HCT116 (cell line): ENCODE measurements around the gene GPR12. TPM values are rescaled to one million over a fixed set of nuclear protein-coding genes. Genes with fewer than 3 reads are reported as not detected.

Experiments
- ATAC-seq: fragments of 200-7000 bp; cut with Tn5 transposase; 2 replicates; pipeline ENCODE4 v1.9.1; 2020; ENCODE audit warnings: mild to moderate bottlenecking, moderate library complexity
- BruUV-seq: library from RNA; stranded (reverse); fragments of 400-500 nt; replicated peaks from 2 replicates; lab custom pipeline; 2021; lab: Mats Ljungman, UMichigan
- CTCF ChIA-PET: fragments of 300-600 bp; sonication (Branson Sonifier 250); formaldehyde crosslinking; loops from one replicate; lab custom pipeline; 2021; ENCODE audit warnings: antibody characterized with exemption; lab: Charles Lee
- POLR2A ChIA-PET: fragments of 300-600, 350-600 bp; sonication (Branson Sonifier 250); formaldehyde crosslinking; loops from one replicate; lab custom pipeline; 2021; ENCODE audit warnings: antibody characterized with exemption; lab: Charles Lee
- RAD21 ChIA-PET, 2 experiments: fragments of 300-600 bp; sonication (Branson Sonifier 250); formaldehyde crosslinking; loops; one replicate each; lab custom pipeline; 2023; ENCODE audit warnings: low total read pairs in 2 of 2; ENCODE audit not compliant: uncharacterized antibody in 2 of 2, unreplicated experiment in 2 of 2, low non-redundant PET in 1 of 2; lab: Charles Lee
- DNase-seq: peaks from one replicate; pipeline ENCODE4 v3.0.0-alpha.2; 2010; ENCODE audit warnings: low read depth, low spot score
- H2AFZ ChIP-seq: fragments of 200-600 bp; shearing (Covaris generic), sonication (generic); 2 replicates; pipeline ENCODE4 v1.6.1; 2017; ENCODE audit warnings: low read depth, mixed run types, mixed read lengths, antibody characterized with exemption, low read length; ENCODE audit not compliant: poor library complexity, severe bottlenecking
- H3K27ac ChIP-seq: 2 replicates; pipeline ENCODE4 v1.5.1; 2012; ENCODE audit warnings: low read depth, low read length
- H3K27me3 ChIP-seq: fragments of 200-600 bp; sonication (generic); 2 replicates; pipeline ENCODE4 v1.6.1; 2016; ENCODE audit warnings: mixed run types, low read length, mixed read lengths; ENCODE audit not compliant: insufficient read depth
- H3K36me3 ChIP-seq, 2 experiments: fragments of 200-500 bp in 1 of 2; fragments of 200-600 bp in 1 of 2; sonication (Bioruptor generic) in 1 of 2; sonication (generic) in 1 of 2; 2 replicates each; pipeline versions ENCODE4 v1.5.1 to v1.6.1; 2014 to 2016; ENCODE audit warnings: low read length in 2 of 2, inconsistent platforms in 1 of 2, mixed read lengths in 1 of 2, mixed run types in 1 of 2; ENCODE audit not compliant: insufficient read depth in 2 of 2, control insufficient read depth in 1 of 2
- H3K4me1 ChIP-seq, 2 experiments: fragments of 200-600 bp in 1 of 2; sonication (generic) in 1 of 2; 2 replicates each; pipeline versions ENCODE4 v1.5.1 to v1.6.1; 2012 to 2017; ENCODE audit warnings: low read length in 2 of 2, inconsistent platforms in 1 of 2, mild to moderate bottlenecking in 1 of 2, mixed read lengths in 1 of 2, mixed run types in 1 of 2, moderate library complexity in 1 of 2; ENCODE audit not compliant: insufficient read depth in 2 of 2, control insufficient read depth in 1 of 2
- H3K4me2 ChIP-seq: fragments of 200-600 bp; sonication (generic); 2 replicates; pipeline ENCODE4 v1.6.1; 2017; ENCODE audit warnings: mixed run types, low read length, mixed read lengths
- H3K4me3 ChIP-seq, 2 experiments: fragments of 200-600 bp in 1 of 2; sonication (generic) in 1 of 2; replicated peaks in 1 of 2; 2 replicates each; pipeline ENCODE4 v1.5.1; 2011 to 2016; ENCODE audit warnings: low read length in 2 of 2, control low read depth in 1 of 2, low read depth in 1 of 2, mild to moderate bottlenecking in 1 of 2, mixed read lengths in 1 of 2, mixed run types in 1 of 2
- H3K79me2 ChIP-seq: fragments of 200-600 bp; sonication (generic); 2 replicates; pipeline ENCODE4 v1.6.1; 2017; ENCODE audit warnings: mild to moderate bottlenecking, mixed run types, low read length, moderate library complexity, mixed read lengths; ENCODE audit not compliant: insufficient read depth
- H3K9ac ChIP-seq: fragments of 200-600 bp; sonication (generic); 2 replicates; pipeline ENCODE4 v1.6.1; 2016; ENCODE audit warnings: low read length, mixed read lengths
- H3K9me2 ChIP-seq: fragments of 200-600 bp; sonication (generic), shearing (Covaris generic); 2 replicates; pipeline ENCODE4 v1.6.1; 2017; ENCODE audit warnings: mixed run types, mild to moderate bottlenecking, moderate library complexity; ENCODE audit not compliant: insufficient read depth
- H3K9me3 ChIP-seq, 2 experiments: fragments of 200-500 bp in 1 of 2; fragments of 200-600 bp in 1 of 2; sonication (Bioruptor generic) in 1 of 2; sonication (generic) in 1 of 2; 2 replicates each; pipeline ENCODE4 v1.6.1; 2014 to 2017; ENCODE audit warnings: low read length in 2 of 2, mixed read lengths in 2 of 2, inconsistent platforms in 1 of 2, low read depth in 1 of 2, mild to moderate bottlenecking in 1 of 2, mixed run types in 1 of 2, moderate library complexity in 1 of 2; ENCODE audit not compliant: control insufficient read depth in 1 of 2, insufficient read depth in 1 of 2
- H4K20me1 ChIP-seq: fragments of 200-600 bp; sonication (generic), shearing (Covaris generic); 2 replicates; pipeline ENCODE4 v1.6.1; 2017; ENCODE audit warnings: mixed run types, mild to moderate bottlenecking, moderate library complexity; ENCODE audit not compliant: insufficient read depth
- ATF3 ChIP-seq: IDR thresholded peaks from 2 replicates; pipeline ENCODE4 v1.6.1; 2012
- CEBPB ChIP-seq: IDR thresholded peaks from 2 replicates; pipeline ENCODE4 v1.6.1; 2012; ENCODE audit warnings: low read depth
- EGR1 ChIP-seq: IDR thresholded peaks from 2 replicates; pipeline ENCODE4 v1.6.1; 2012; ENCODE audit warnings: low read depth
- ELF1 ChIP-seq: IDR thresholded peaks from 2 replicates; pipeline ENCODE4 v1.6.1; 2012; ENCODE audit warnings: low read depth, borderline replicate concordance
- EZH2phosphoT487 ChIP-seq: fragments of 200-600 bp; IDR thresholded peaks from 2 replicates; pipeline ENCODE4 v1.6.1; 2018; ENCODE audit warnings: antibody characterized with exemption, borderline replicate concordance
- FOSL1 ChIP-seq: IDR thresholded peaks from 2 replicates; pipeline ENCODE4 v1.6.1; 2012; ENCODE audit warnings: low read depth
- RAD21 ChIP-seq: IDR thresholded peaks from 2 replicates; pipeline ENCODE4 v1.6.1; 2012; ENCODE audit warnings: low read depth, mild to moderate bottlenecking
- SIN3A ChIP-seq: IDR thresholded peaks from 2 replicates; pipeline ENCODE4 v1.6.1; 2012; ENCODE audit warnings: low read depth
- SP1 ChIP-seq: IDR thresholded peaks from 2 replicates; pipeline ENCODE4 v1.6.1; 2012; ENCODE audit warnings: low read depth
- SRF ChIP-seq: IDR thresholded peaks from 2 replicates; pipeline ENCODE4 v1.6.1; 2012; ENCODE audit warnings: low read depth
- TCF7L2 ChIP-seq: IDR thresholded peaks from 2 replicates; pipeline ENCODE4 v1.7.0; 2011; ENCODE audit warnings: borderline replicate concordance, inconsistent platforms; ENCODE audit not compliant: insufficient read depth, insufficient read length; ENCODE audit errors: extremely low read depth
- YY1 ChIP-seq: IDR thresholded peaks from 2 replicates; pipeline ENCODE4 v1.6.1; 2011; ENCODE audit warnings: low read length, low read depth, moderate library complexity, mild to moderate bottlenecking; ENCODE audit not compliant: insufficient replicate concordance; ENCODE audit errors: extremely low read depth
- ZBTB33 ChIP-seq: IDR thresholded peaks from 2 replicates; pipeline ENCODE4 v1.6.1; 2011; ENCODE audit warnings: mild to moderate bottlenecking, low read length, moderate library complexity; ENCODE audit not compliant: insufficient replicate concordance; ENCODE audit errors: extremely low read depth
- ZFX ChIP-seq: fragments of 450-650 bp; IDR thresholded peaks from 2 replicates; pipeline ENCODE4 v1.6.1; 2017
- ZNF274 ChIP-seq: fragments of 200-500 bp; sonication (Bioruptor generic); IDR thresholded peaks from 2 replicates; pipeline ENCODE4 v1.6.1; 2014; ENCODE audit warnings: mild to moderate bottlenecking, low read depth, low read length, inconsistent platforms
- intact Hi-C: fragments of 100-400 bp; cut with micrococcal nuclease; formaldehyde crosslinking; loops from 2 replicates; pipeline ENCODE4 v1.10.0; 2022
- total RNA-seq: library from RNA; stranded (reverse); gene quantifications from one replicate; pipeline ENCODE4 v1.2.1, GENCODE V29; 2021; ENCODE audit not compliant: unreplicated experiment
- TF ChIP-seq, protein P1 (sequence below), 3 experiments: fragments of 200-600 bp in 1 of 3; sonication (generic) in 1 of 3; IDR thresholded peaks in 2 of 3; conservative IDR thresholded peaks in 1 of 3; 2 replicates each; pipeline ENCODE4 v1.5.1; 2012 to 2017; ENCODE audit warnings: low read depth in 2 of 3, low read length in 2 of 3, antibody characterized with exemption in 1 of 3, borderline replicate concordance in 1 of 3, control low read depth in 1 of 3, mild to moderate bottlenecking in 1 of 3, mixed read lengths in 1 of 3, mixed run types in 1 of 3, moderate library complexity in 1 of 3; ENCODE audit not compliant: insufficient read depth in 1 of 3
- TF ChIP-seq, protein P2 (sequence below): IDR thresholded peaks from 2 replicates; pipeline ENCODE4 v1.6.1; 2012

Gene GPR12
- total RNA-seq, 1 experiment from 2014 or later, result not detected

GRCh38 chr13:26710166-26710565, 50.4 kb downstream of the GPR12 start:
- H2AFZ ChIP-seq, result no peak overlapping the region
- POLR2A ChIA-PET, result no interaction called here
- CTCF ChIA-PET, result interaction anchor here (1.5 kb wide), 1 partner anchor 10 kb away, joined by 3 read pairs; no protein-coding TSS in a partner anchor
- TF ChIP-seq ATF3 (no peak), SP1 (no peak), ZFX (no peak)
- H3K9me2 ChIP-seq, result no peaks in the 10 kb centered on the region
- no peak overlapping the region for H3K9ac ChIP-seq
- no peaks in the 10 kb centered on the region for H3K9me3 ChIP-seq
- no peaks in the 10 kb centered on the region for H3K36me3 ChIP-seq
- H3K4me1 ChIP-seq, result no peaks in the 10 kb centered on the region
- ATAC-seq (no peak), DNase-seq (no peak)
- intact Hi-C loops, result no loop called here
- RAD21 ChIA-PET, result no interaction called here
- no peaks in the 10 kb centered on the region for H3K79me2 ChIP-seq
- H3K4me2 ChIP-seq, result no peak overlapping the region
- no peak overlapping the region for H3K27ac ChIP-seq
- 0 out of 2 replicates have a peak, but pooled peaks cover 12% of the 10 kb centered on the region for H3K27me3 ChIP-seq
- no peak overlapping the region for H3K4me3 ChIP-seq
- BruUV-seq, result no TSS peak
- no peaks in the 10 kb centered on the region for H4K20me1 ChIP-seq

DNA sequence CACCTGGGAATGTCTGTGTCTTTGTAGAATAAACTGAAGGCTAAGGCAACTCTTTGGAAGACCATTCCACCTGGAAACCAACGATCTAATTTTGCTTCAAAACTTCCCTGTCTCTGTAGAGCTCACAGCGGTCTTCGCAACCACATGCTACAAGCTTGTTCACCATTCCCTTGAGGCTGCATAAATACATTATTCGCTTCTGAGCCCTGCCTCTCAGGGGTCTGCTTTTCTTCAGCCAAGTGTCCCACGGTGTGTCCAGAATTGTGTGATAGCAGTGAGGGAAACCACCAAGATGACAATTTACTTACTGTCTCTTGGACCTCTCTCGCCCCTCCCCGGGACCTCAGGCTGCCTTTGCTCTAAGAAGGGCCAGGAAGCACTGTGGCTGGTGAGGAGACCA, 51.1 kb downstream of the GPR12 start:
- Histone ChIP-seq H3K4me3 (no peak overlapping the region), H3K27ac (no peak overlapping the region), H3K79me2 (no peaks in the 10 kb centered on the region), H3K27me3 (0 out of 2 replicates have a peak, but pooled peaks cover 12% of the 10 kb centered on the region), H3K9me2 (no peaks in the 10 kb centered on the region), H2AFZ (no peak overlapping the region), H3K4me2 (no peak overlapping the region), H3K9me3 (no peaks in the 10 kb centered on the region), H3K9ac (no peak overlapping the region), H3K4me1 (no peaks in the 10 kb centered on the region), H3K36me3 (no peaks in the 10 kb centered on the region), H4K20me1 (no peaks in the 10 kb centered on the region)
- ATAC-seq (no peak), DNase-seq (no peak)
- no TSS peak for BruUV-seq
- intact Hi-C loops, result loop anchor here (10.0 kb wide), 1 partner anchor 1135 kb away; no protein-coding TSS in a partner anchor
- ChIA-PET CTCF (interaction anchor here (1.5 to 2.7 kb wide), 2 partner anchors 10 to 163 kb away, joined by 3 to 17 read pairs; no protein-coding TSS in a partner anchor), POLR2A (no interaction called here), RAD21 (no interaction called here)
- TF ChIP-seq SIN3A (no peak), ELF1 (no peak), YY1 (no peak), EZH2phosphoT487 (no peak), SP1 (no peak), ZNF274 (no peak), RAD21 (no peak), ZFX (no peak), ZBTB33 (no peak), TCF7L2 (no peak), CEBPB (no peak), EGR1 (no peak), FOSL1 (no peak), SRF (no peak)
- TF ChIP-seq, protein P1, sequence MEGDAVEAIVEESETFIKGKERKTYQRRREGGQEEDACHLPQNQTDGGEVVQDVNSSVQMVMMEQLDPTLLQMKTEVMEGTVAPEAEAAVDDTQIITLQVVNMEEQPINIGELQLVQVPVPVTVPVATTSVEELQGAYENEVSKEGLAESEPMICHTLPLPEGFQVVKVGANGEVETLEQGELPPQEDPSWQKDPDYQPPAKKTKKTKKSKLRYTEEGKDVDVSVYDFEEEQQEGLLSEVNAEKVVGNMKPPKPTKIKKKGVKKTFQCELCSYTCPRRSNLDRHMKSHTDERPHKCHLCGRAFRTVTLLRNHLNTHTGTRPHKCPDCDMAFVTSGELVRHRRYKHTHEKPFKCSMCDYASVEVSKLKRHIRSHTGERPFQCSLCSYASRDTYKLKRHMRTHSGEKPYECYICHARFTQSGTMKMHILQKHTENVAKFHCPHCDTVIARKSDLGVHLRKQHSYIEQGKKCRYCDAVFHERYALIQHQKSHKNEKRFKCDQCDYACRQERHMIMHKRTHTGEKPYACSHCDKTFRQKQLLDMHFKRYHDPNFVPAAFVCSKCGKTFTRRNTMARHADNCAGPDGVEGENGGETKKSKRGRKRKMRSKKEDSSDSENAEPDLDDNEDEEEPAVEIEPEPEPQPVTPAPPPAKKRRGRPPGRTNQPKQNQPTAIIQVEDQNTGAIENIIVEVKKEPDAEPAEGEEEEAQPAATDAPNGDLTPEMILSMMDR (IDR thresholded peaks at IDR 0.05 in 2 of 3, conservative IDR thresholded peaks at IDR 0.05 in 1 of 3; ENCODE audit: borderline replicate concordance in 1 of 3, insufficient read depth in 1 of 3, low read depth in 2 of 3, low read length in 2 of 3), result no peak
- TF ChIP-seq, protein P2, sequence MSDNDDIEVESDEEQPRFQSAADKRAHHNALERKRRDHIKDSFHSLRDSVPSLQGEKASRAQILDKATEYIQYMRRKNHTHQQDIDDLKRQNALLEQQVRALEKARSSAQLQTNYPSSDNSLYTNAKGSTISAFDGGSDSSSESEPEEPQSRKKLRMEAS, result no peak
